Measurements from ENCODE around the gene C10orf143.

The C10orf143 gene

GRCh38 chr10:130049244-130049643 is 61.4 kb downstream of the C10orf143 start:
- no peaks in the 10 kb centered on the region for H3K36me3 ChIP-seq (replicated peaks)
- no peak overlapping the region for H3K4me3 ChIP-seq (ENCODE audit: low read depth, low read length)
- in situ Hi-C loops (cut with HindIII; ENCODE audit: low pct_ligation_motif_present, low sequenced_read_pairs): no loop called here
- DNase-seq: no peak
- no peaks in the 10 kb centered on the region for H3K27me3 ChIP-seq (replicated peaks)
- TF ChIP-seq, protein P1, sequence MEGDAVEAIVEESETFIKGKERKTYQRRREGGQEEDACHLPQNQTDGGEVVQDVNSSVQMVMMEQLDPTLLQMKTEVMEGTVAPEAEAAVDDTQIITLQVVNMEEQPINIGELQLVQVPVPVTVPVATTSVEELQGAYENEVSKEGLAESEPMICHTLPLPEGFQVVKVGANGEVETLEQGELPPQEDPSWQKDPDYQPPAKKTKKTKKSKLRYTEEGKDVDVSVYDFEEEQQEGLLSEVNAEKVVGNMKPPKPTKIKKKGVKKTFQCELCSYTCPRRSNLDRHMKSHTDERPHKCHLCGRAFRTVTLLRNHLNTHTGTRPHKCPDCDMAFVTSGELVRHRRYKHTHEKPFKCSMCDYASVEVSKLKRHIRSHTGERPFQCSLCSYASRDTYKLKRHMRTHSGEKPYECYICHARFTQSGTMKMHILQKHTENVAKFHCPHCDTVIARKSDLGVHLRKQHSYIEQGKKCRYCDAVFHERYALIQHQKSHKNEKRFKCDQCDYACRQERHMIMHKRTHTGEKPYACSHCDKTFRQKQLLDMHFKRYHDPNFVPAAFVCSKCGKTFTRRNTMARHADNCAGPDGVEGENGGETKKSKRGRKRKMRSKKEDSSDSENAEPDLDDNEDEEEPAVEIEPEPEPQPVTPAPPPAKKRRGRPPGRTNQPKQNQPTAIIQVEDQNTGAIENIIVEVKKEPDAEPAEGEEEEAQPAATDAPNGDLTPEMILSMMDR (IDR thresholded peaks at IDR 0.05; ENCODE audit: low read depth, low read length, missing control alignments): no peak
- no peak overlapping the region for H3K27ac ChIP-seq

- Histone ChIP-seq H3K27ac (no peak overlapping the region), H3K27me3 (replicated peaks) (no peaks in the 10 kb centered on the region), H3K36me3 (replicated peaks) (no peaks in the 10 kb centered on the region), H3K4me3 (ENCODE audit: low read depth, low read length) (no peak overlapping the region)
- DNase-seq: no peak
- TF ChIP-seq, protein P1 (IDR thresholded peaks at IDR 0.05; ENCODE audit: low read depth, low read length, missing control alignments): no peak
- in situ Hi-C loops (cut with HindIII; ENCODE audit: low pct_ligation_motif_present, low sequenced_read_pairs): no loop called here
Measured at GRCh38 chr10:130048081-130048480, 62.5 kb downstream of the C10orf143 start.

DNA sequence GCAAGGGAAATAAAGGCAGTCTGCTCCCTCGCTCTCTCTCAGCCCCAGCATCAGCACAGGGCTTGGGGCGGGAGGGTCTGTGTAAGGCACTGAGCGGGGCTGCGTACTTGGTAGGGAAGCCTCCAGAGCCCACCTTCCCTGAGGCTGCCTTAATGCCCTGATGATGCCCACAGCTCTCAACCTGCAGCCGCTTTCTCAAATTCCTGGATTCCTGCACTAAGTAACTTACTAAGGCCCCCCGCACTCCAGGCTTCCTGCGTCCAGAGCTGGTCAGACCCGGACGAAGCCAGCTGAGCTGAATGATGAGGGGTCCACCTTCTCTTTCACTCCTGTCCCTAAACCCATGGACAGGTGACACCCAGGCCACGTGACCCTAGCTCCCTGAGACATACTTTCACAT is 63.3 kb downstream of the C10orf143 start:
- H3K27me3 ChIP-seq (replicated peaks): no peaks in the 10 kb centered on the region
- TF ChIP-seq, protein P1 (IDR thresholded peaks at IDR 0.05; ENCODE audit: low read depth, low read length, missing control alignments): no peak
- in situ Hi-C loops (cut with HindIII; ENCODE audit: low pct_ligation_motif_present, low sequenced_read_pairs): no loop called here
- no peaks in the 10 kb centered on the region for H3K36me3 ChIP-seq (replicated peaks)
- no peak for DNase-seq
- no peak overlapping the region for H3K4me3 ChIP-seq (ENCODE audit: low read depth, low read length)
- no peak overlapping the region for H3K27ac ChIP-seq

DNA sequence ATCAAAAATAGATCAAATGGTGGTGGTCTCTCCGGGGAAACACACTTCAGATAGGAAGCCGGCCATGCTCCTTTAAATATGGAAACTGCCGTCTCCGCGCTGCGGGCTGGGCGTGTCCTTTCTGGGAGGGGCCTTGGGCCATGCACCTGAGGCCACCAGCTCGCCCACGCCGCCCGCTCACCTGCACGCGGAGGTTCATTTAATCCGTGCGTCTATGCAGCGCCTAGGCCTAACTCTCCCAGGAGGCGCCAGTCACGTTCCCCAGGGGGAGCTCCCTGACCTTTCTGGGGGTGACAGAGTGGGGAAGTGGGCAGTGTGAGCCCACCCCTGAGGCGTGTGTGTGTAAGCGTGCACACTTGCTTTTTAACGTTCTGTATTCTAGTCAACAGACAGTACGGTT is 64.0 kb downstream of the C10orf143 start:
- no peaks in the 10 kb centered on the region for H3K27me3 ChIP-seq (replicated peaks)
- no peak overlapping the region for H3K4me3 ChIP-seq (ENCODE audit: low read depth, low read length)
- no peaks in the 10 kb centered on the region for H3K36me3 ChIP-seq (replicated peaks)
- TF ChIP-seq, protein P1 (IDR thresholded peaks at IDR 0.05; ENCODE audit: low read depth, low read length, missing control alignments): no peak
- DNase-seq: no peak
- no peak overlapping the region for H3K27ac ChIP-seq
- in situ Hi-C loops (cut with HindIII; ENCODE audit: low pct_ligation_motif_present, low sequenced_read_pairs): no loop called here

DNA sequence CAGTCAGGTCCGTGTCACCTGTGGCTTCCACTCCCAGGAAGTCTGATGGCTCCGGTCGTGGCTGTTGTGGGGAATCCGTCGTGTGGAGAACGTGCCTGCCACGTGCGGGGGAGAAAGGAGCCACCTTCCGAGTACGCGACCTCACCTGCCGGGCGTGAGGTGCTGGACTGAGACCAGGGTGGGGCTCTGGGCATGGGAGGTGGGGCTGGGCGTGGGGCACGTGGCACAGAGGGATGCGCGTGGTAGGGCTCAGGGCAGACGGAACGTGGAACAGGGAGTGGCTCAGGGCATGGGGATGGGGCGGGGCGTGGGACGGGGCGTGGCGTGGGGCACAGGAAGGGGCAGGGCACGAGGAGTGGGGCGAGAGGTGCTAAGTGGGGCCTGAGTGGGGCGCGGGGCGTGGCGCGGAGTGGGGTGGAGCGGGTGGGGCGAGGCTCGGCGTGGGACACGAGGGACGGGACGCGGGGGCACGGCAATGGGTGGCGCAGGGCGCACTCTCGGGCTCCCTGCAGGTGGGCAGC is 64.8 kb downstream of the C10orf143 start:
- H3K36me3 ChIP-seq (replicated peaks): no peaks in the 10 kb centered on the region
- no peaks in the 10 kb centered on the region for H3K27me3 ChIP-seq (replicated peaks)
- no peak for DNase-seq
- H3K4me3 ChIP-seq (ENCODE audit: low read depth, low read length): no peak overlapping the region
- no peak overlapping the region for H3K27ac ChIP-seq
- in situ Hi-C loops (cut with HindIII; ENCODE audit: low pct_ligation_motif_present, low sequenced_read_pairs): no loop called here
- TF ChIP-seq, protein P1 (IDR thresholded peaks at IDR 0.05; ENCODE audit: low read depth, low read length, missing control alignments): no peak

GRCh38 chr10:130045091-130045652 is 65.5 kb downstream of the C10orf143 start:
- DNase-seq: no peak
- no peak overlapping the region for H3K4me3 ChIP-seq (ENCODE audit: low read depth, low read length)
- in situ Hi-C loops (cut with HindIII; ENCODE audit: low pct_ligation_motif_present, low sequenced_read_pairs): no loop called here

More at GRCh38 chr10:130045091-130045652, 65.5 kb downstream of the C10orf143 start:
- Histone ChIP-seq H3K27ac (no peak overlapping the region), H3K27me3 (replicated peaks) (no peaks in the 10 kb centered on the region), H3K36me3 (replicated peaks) (no peaks in the 10 kb centered on the region)
- TF ChIP-seq, protein P1 (IDR thresholded peaks at IDR 0.05; ENCODE audit: low read depth, low read length, missing control alignments): no peak

Measured in brain microvascular endothelial cell (primary cell).